ENCODE data around the gene KIAA1217.

GRCh38 chr10:24367688-24368087 lies 158.8 kb downstream of the KIAA1217 start:
- TF ChIP-seq CTCF (IDR thresholded peaks at IDR 0.05; ENCODE audit: borderline replicate concordance, extremely low read depth, low read length, poor library complexity, severe bottlenecking), result no peak
- TF ChIP-seq EZH2 (IDR thresholded peaks at IDR 0.05; ENCODE audit: borderline replicate concordance, low read depth, low read length, severe bottlenecking), result no peak
